ENCODE data around the gene CAPN12. TPM values are rescaled to one million over a fixed set of nuclear protein-coding genes. Genes with fewer than 3 reads are reported as not detected.

The CAPN12 gene
- total and polyA plus RNA-seq, 10 of the 15 experiments (the other 5 are each of a cell fraction or from before 2014, with no cell fraction given) = 0.64 to 4.6 (median 2.0) TPM

- in situ Hi-C loops (cut with MboI) (no loop called here), intact Hi-C loops (cut with micrococcal nuclease; ENCODE audit: unreplicated experiment) (no loop called here)
- TF ChIP-seq GABPA (IDR thresholded peaks at IDR 0.05; ENCODE audit: low read depth) (no peak), CBX3 (IDR thresholded peaks at IDR 0.05; ENCODE audit: borderline replicate concordance, low read depth) (no peak), TCF3 (IDR thresholded peaks at IDR 0.05; ENCODE audit: borderline replicate concordance, insufficient read depth, low read depth, low read length) (no peak), WRNIP1 (IDR thresholded peaks at IDR 0.05; ENCODE audit: borderline replicate concordance, low read depth, low read length) (no peak)
- POLR2A ChIA-PET = no interaction called here
- no peak for DNase-seq (ENCODE audit: low read depth, low spot score)
- FAIRE-seq = no peak
- H3K9me3 ChIP-seq (replicated peaks; ENCODE audit: control insufficient read depth, insufficient read depth, low read length) = no peaks in the 10 kb centered on the region
- BruUV-seq (replicated peaks) = no TSS peak
- RAD21 ChIA-PET (ENCODE audit: unreplicated experiment) = no interaction called here
- WGBS (ENCODE audit: insufficient coverage, insufficient replicate concordance, low lambda C conversion rate, missing lambda C conversion rate) = 78% methylated on average over 25 of the region's 25 CpGs
- peak overlapping the region; percentile 64 for H3K27ac ChIP-seq (ENCODE audit: control insufficient read depth, insufficient read depth)
- H4K20me1 ChIP-seq (ENCODE audit: control insufficient read depth, insufficient read depth) = 0 out of 2 replicates have a peak, but pooled peaks cover 5% of the 10 kb centered on the region
- H3K79me2 ChIP-seq (ENCODE audit: control insufficient read depth, insufficient read depth, low read length) = peaks cover 40% of the 10 kb centered on the region
- no peak overlapping the region for H3K9ac ChIP-seq (ENCODE audit: control insufficient read depth, insufficient read depth, low read length)
- H3K4me3 ChIP-seq = no peak overlapping the region
- no peaks in the 10 kb centered on the region for H3K27me3 ChIP-seq (replicated peaks in 1 of 2; ENCODE audit: control insufficient read depth in 2 of 2, insufficient read depth in 2 of 2, low read length in 1 of 2)
- CTCF ChIA-PET = no interaction called here
- peaks cover 42% of the 10 kb centered on the region for H3K4me1 ChIP-seq (ENCODE audit: control insufficient read depth, insufficient read depth, low read length)
- SMC1A ChIA-PET (ENCODE audit: uncharacterized antibody, unreplicated experiment) = no interaction called here
- peak overlapping the region; percentile 73; the same call in 1 of the 2 replicates for H3K4me2 ChIP-seq (ENCODE audit: control insufficient read depth, insufficient read depth)
- no peak overlapping the region for H2AFZ ChIP-seq (ENCODE audit: control insufficient read depth, low read depth, low read length)
- no peak for ATAC-seq
- peaks cover 16 to 18% of the 10 kb centered on the region in 2 experiments; a peak in 3 of 4 replicates for H3K36me3 ChIP-seq (ENCODE audit: control insufficient read depth in 2 of 2, insufficient read depth in 2 of 2, low read length in 1 of 2)
Measured at GRCh38 chr19:38692458-38693379, 51.6 kb downstream of the CAPN12 start.

DNA sequence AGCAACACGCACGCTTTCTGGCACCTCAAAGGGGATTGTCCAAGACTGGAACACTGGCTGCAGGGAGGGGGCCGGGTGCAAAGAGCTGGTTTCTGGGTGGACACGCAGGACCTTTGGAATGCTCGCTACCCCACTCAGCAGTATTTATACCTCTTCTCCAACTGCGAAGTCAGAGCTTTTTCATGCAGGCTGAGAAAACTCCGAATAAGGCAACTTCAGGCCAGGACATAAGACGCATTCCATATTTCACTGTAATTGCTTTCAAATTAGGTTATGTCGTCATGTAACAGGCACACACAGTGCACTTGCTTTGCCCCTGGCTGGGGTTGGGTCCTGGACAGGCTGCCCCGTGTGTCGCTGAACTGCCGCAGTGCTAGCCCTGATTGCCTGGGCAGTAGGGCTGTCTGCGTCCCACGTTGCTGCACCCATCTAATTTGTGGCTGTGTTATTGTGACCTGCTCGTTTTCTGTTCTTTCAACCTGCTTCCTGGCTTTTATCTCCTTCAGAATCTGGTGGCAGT, 52.3 kb downstream of the CAPN12 start:
- intact Hi-C loops (cut with micrococcal nuclease; ENCODE audit: unreplicated experiment) (no loop called here), in situ Hi-C loops (cut with MboI) (no loop called here)
- H3K4me3 ChIP-seq = no peak overlapping the region
- ATAC-seq (no peak), DNase-seq (ENCODE audit: low read depth, low spot score) (no peak), FAIRE-seq (no peak)
- POLR2A ChIA-PET = interaction anchor here (0.7 kb wide), 1 partner anchor 99 kb away, joined by 6 read pairs; no protein-coding TSS in a partner anchor
- no peak overlapping the region for H3K4me2 ChIP-seq (ENCODE audit: control insufficient read depth, insufficient read depth)
- H3K9ac ChIP-seq (ENCODE audit: control insufficient read depth, insufficient read depth, low read length) = no peak overlapping the region
- H3K4me1 ChIP-seq (ENCODE audit: control insufficient read depth, insufficient read depth, low read length) = peaks cover 42% of the 10 kb centered on the region
- H3K79me2 ChIP-seq (ENCODE audit: control insufficient read depth, insufficient read depth, low read length) = peaks cover 47% of the 10 kb centered on the region
- CTCF ChIA-PET = no interaction called here
- no peak overlapping the region for H3K27ac ChIP-seq (ENCODE audit: control insufficient read depth, insufficient read depth)
- SMC1A ChIA-PET (ENCODE audit: uncharacterized antibody, unreplicated experiment) = no interaction called here
- no peak overlapping the region for H2AFZ ChIP-seq (ENCODE audit: control insufficient read depth, low read depth, low read length)
- H3K36me3 ChIP-seq (ENCODE audit: control insufficient read depth in 2 of 2, insufficient read depth in 2 of 2, low read length in 1 of 2) = peaks cover 13 to 18% of the 10 kb centered on the region in 2 experiments; a peak in 3 of 4 replicates
- no TSS peak for BruUV-seq (replicated peaks)
- no peak for TF ChIP-seq FOXK2 (IDR thresholded peaks at IDR 0.05)
- RAD21 ChIA-PET (ENCODE audit: unreplicated experiment) = no interaction called here
- H3K9me3 ChIP-seq (replicated peaks; ENCODE audit: control insufficient read depth, insufficient read depth, low read length) = no peaks in the 10 kb centered on the region
- no peaks in the 10 kb centered on the region for H3K27me3 ChIP-seq (replicated peaks in 1 of 2; ENCODE audit: control insufficient read depth in 2 of 2, insufficient read depth in 2 of 2, low read length in 1 of 2)
- WGBS (ENCODE audit: insufficient coverage, insufficient replicate concordance, low lambda C conversion rate, missing lambda C conversion rate) = 84% methylated on average over 15 of the region's 15 CpGs
- no peaks in the 10 kb centered on the region for H4K20me1 ChIP-seq (ENCODE audit: control insufficient read depth, insufficient read depth)

All from GM12878 (cell line).